A549 (cell line): ENCODE measurements around the gene ELOVL3. TPM values are rescaled to one million over a fixed set of nuclear protein-coding genes. Genes with fewer than 3 reads are reported as not detected.

ENCODE experiments used
- ATAC-seq, 2 experiments: fragments of 200-7000 bp in 1 of 2; fragments of >200 bp in 1 of 2; cut with Nextera tagmentation in 1 of 2; cut with Tn5 transposase in 1 of 2; 3 replicates each; pipeline versions ENCODE4 v1.8.0 to v1.9.1; 2018 to 2020; ENCODE audit warnings: mild to moderate bottlenecking in 1 of 2, moderate library complexity in 1 of 2
- CTCF ChIA-PET: fragments of 300-600 bp; sonication (Branson Sonifier 250); formaldehyde crosslinking; extraction: SDS; loops from one replicate; lab custom pipeline; 2021; ENCODE audit warnings: antibody characterized with exemption, inconsistent platforms; lab: Yijun Ruan, JAX
- POLR2A ChIA-PET: fragments of 350-600 bp; formaldehyde crosslinking; extraction: SDS; loops from one replicate; lab custom pipeline; 2021; ENCODE audit warnings: antibody characterized with exemption, inconsistent platforms; lab: Yijun Ruan, JAX
- DNase-seq, 2 experiments: peaks; one replicate each; pipeline versions ENCODE4 v3.0.0 to v3.0.0-alpha.2; 2011 to 2016; ENCODE audit warnings: low read depth in 1 of 2, low spot score in 1 of 2
- FAIRE-seq: peaks from 2 replicates; lab custom pipeline; 2011; peaks lifted over from hg19 to GRCh38; lab: Jason Lieb, UNC
- H3K27ac ChIP-seq, 2 experiments: fragments of >200 bp; sonication (Bioruptor Twin); formaldehyde crosslinking; 3 replicates each; pipeline ENCODE4 v1.5.1; 2016 to 2017
- H3K4me1 ChIP-seq: fragments of >200 bp; sonication (Bioruptor Twin); formaldehyde crosslinking; 3 replicates; pipeline ENCODE4 v1.6.1; 2016
- H3K4me2 ChIP-seq: fragments of >200 bp; sonication (Bioruptor Twin); formaldehyde crosslinking; 3 replicates; pipeline ENCODE4 v1.6.1; 2016
- H3K4me3 ChIP-seq: fragments of >200 bp; sonication (Bioruptor Twin); formaldehyde crosslinking; 3 replicates; pipeline ENCODE4 v1.5.1; 2016
- H3K9me3 ChIP-seq: fragments of >200 bp; sonication (Bioruptor Twin); formaldehyde crosslinking; 3 replicates; pipeline ENCODE4 v1.6.1; 2016
- CBX8 ChIP-seq: fragments of 200-600 bp; sonication (generic); IDR thresholded peaks from 2 replicates; pipeline ENCODE4 v1.6.1; 2016
- CTCF ChIP-seq: fragments of >200 bp; sonication (Bioruptor Twin); formaldehyde crosslinking; IDR thresholded peaks from 3 replicates; pipeline ENCODE4 v1.5.1; 2016
- EHMT2 ChIP-seq: fragments of 200-600 bp; sonication (generic); IDR thresholded peaks from 2 replicates; pipeline ENCODE4 v1.6.1; 2016; ENCODE audit warnings: antibody characterized with exemption, low read depth, mild to moderate bottlenecking, moderate library complexity
- EP300 ChIP-seq, 2 experiments: fragments of >200 bp; sonication (Bioruptor Twin); formaldehyde crosslinking; IDR thresholded peaks; 2 replicates in 1 of 2; 3 replicates in 1 of 2; pipeline ENCODE4 v1.6.1; 2016 to 2017
- ESRRA ChIP-seq: fragments of 150-350 bp; IDR thresholded peaks from 2 replicates; pipeline ENCODE4 v1.6.1; 2014; ENCODE audit warnings: mild to moderate bottlenecking, low read length, borderline replicate concordance
- HDAC2 ChIP-seq: fragments of 200-600 bp; sonication (generic); IDR thresholded peaks from 2 replicates; pipeline ENCODE4 v1.6.1; 2016
- JUN ChIP-seq, 2 experiments: fragments of >200 bp; sonication (Bioruptor Twin); formaldehyde crosslinking; IDR thresholded peaks; 2 replicates in 1 of 2; 3 replicates in 1 of 2; pipeline ENCODE4 v1.6.1; 2016 to 2017
- NPAS2 ChIP-seq: fragments of 250-450 bp; sonication (Bioruptor Pico); IDR thresholded peaks from 2 replicates; pipeline ENCODE4 v1.8.0; 2022; ENCODE audit warnings: mild to moderate bottlenecking, moderate library complexity, borderline replicate concordance
- NR3C1 ChIP-seq: fragments of >200 bp; sonication (Bioruptor Twin); formaldehyde crosslinking; IDR thresholded peaks from 3 replicates; pipeline ENCODE4 v1.6.1; 2017
- RAD21 ChIP-seq, 2 experiments: fragments of >200 bp in 1 of 2; sonication (Bioruptor Twin) in 1 of 2; formaldehyde crosslinking in 1 of 2; IDR thresholded peaks in 1 of 2; conservative IDR thresholded peaks in 1 of 2; 2 replicates in 1 of 2; 3 replicates in 1 of 2; pipeline ENCODE4 v1.6.1; 2012 to 2018; ENCODE audit warnings: inconsistent platforms in 1 of 2
- SMC3 ChIP-seq: fragments of >200 bp; sonication (Bioruptor Twin); formaldehyde crosslinking; IDR thresholded peaks from 3 replicates; pipeline ENCODE4 v1.6.1; 2018; ENCODE audit warnings: inconsistent platforms
- SREBF2 ChIP-seq: fragments of 450-650 bp; IDR thresholded peaks from 2 replicates; pipeline ENCODE4 v1.6.1; 2014; ENCODE audit warnings: mild to moderate bottlenecking, moderate library complexity
- TP53 ChIP-seq: fragments of 250-450 bp; sonication (Bioruptor Pico); IDR thresholded peaks from 2 replicates; pipeline ENCODE4 v1.5.0; 2021; ENCODE audit warnings: mild to moderate bottlenecking, moderate library complexity
- ZFP36 ChIP-seq: fragments of 450-650 bp; IDR thresholded peaks from 2 replicates; pipeline ENCODE4 v1.6.1; 2014; ENCODE audit warnings: borderline replicate concordance; ENCODE audit not compliant: partially characterized antibody
- WGBS: methylation state at CpG from one replicate; pipeline ENCODE4 v1.1.6; 2017; ENCODE audit errors: missing lambda C conversion rate; 5-methylcytosine and 5-hydroxymethylcytosine counted together
- polyA plus RNA-seq, 4 experiments: library from polyadenylated mRNA; depleted of rRNA in 3 of 4; stranded (reverse); fragments of >200 nt; fragmentation: RNase III in 1 of 4; extraction: RNeasy Plus Mini Kit Qiagen cat#74134 plus additional on column Dnase treatment in 1 of 4; gene quantifications; 2 replicates in 3 of 4; 3 replicates in 1 of 4; pipeline ENCODE4 v1.2.3, GENCODE V29; 2011 to 2017

ELOVL3 gene
- polyA plus RNA-seq, 2 of the 4 experiments (the other 2 are of a cell fraction): 0.22 to 0.53 TPM

GRCh38 chr10:102231357-102232318, 5.5 kb downstream of the ELOVL3 start:
- peaks cover 27% of the 10 kb centered on the region for H3K4me1 ChIP-seq
- peak overlapping the region; percentile 7 to 72; a peak in 3 of 6 replicates for H3K27ac ChIP-seq
- no peaks in the 10 kb centered on the region for H3K9me3 ChIP-seq
- no peak for FAIRE-seq
- H3K4me2 ChIP-seq: peak overlapping the region; percentile 99
- peak overlapping the region; percentile 47 for H3K4me3 ChIP-seq
- ATAC-seq: peak; percentile 43 to 82
- POLR2A ChIA-PET: interaction anchor here (0.6 to 1.5 kb wide), 7 partner anchors 14 to 186 kb away, joined by 3 to 6 read pairs (median 3); partner anchors contain the start of genes GBF1 and NFKB2
- TF ChIP-seq NPAS2 (CRISPR knock-in tag): no peak
- peak; percentile 90 for TF ChIP-seq CTCF
- TF ChIP-seq JUN (IDR thresholded peaks at IDR 0.05): 0 out of 5 replicates have a peak, but pooled peaks of 1 of the 2 experiments have one; percentile 19
- TF ChIP-seq NR3C1: no peak
- TF ChIP-seq CBX8: no peak
- TF ChIP-seq HDAC2: no peak
- no peak for TF ChIP-seq EP300 (IDR thresholded peaks at IDR 0.05)
- no peak for TF ChIP-seq ESRRA
- peak; percentile 59 to 66 for TF ChIP-seq RAD21 (conservative IDR thresholded peaks at IDR 0.05 in 1 of 2, IDR thresholded peaks at IDR 0.05 in 1 of 2)
- no peak for TF ChIP-seq SREBF2
- peak; percentile 71 for TF ChIP-seq SMC3
- DNase-seq: peak; percentile 68 to 94
- 21% methylated on average over 44 of the region's 76 CpGs for WGBS
- CTCF ChIA-PET: interaction anchor here (0.6 to 24.2 kb wide), 45 partner anchors 8 to 369 kb away, joined by 3 to 886 read pairs (median 8); partner anchors contain the start of genes FBXL15, GBF1, NFKB2 and PITX3

- DNase-seq (no peak), FAIRE-seq (no peak), ATAC-seq (no peak)
- Histone ChIP-seq H3K27ac (no peak overlapping the region), H3K4me2 (no peak overlapping the region), H3K4me1 (peaks cover 27% of the 10 kb centered on the region), H3K4me3 (no peak overlapping the region), H3K9me3 (no peaks in the 10 kb centered on the region)
- no peak for TF ChIP-seq SMC3
- ChIA-PET POLR2A (no interaction called here), CTCF (interaction anchor here (1.2 to 24.2 kb wide), 8 partner anchors 12 to 190 kb away, joined by 3 to 886 read pairs (median 114); partner anchors contain the start of genes FBXL15, GBF1 and NFKB2)
- 67% methylated on average over 1 of the region's 1 CpG for WGBS
Measured at GRCh38 chr10:102233997-102234396, 7.9 kb downstream of the ELOVL3 start.

- no peak for FAIRE-seq
- Histone ChIP-seq H3K27ac (no peak overlapping the region), H3K9me3 (no peaks in the 10 kb centered on the region), H3K4me2 (peak overlapping the region; percentile 37; the same call in 2 of the 3 replicates), H3K4me3 (no peak overlapping the region), H3K4me1 (peaks cover 26% of the 10 kb centered on the region)
- TF ChIP-seq EHMT2 (no peak), TP53 (CRISPR knock-in tag) (no peak), ESRRA (no peak), RAD21 (conservative IDR thresholded peaks at IDR 0.05 in 1 of 2, IDR thresholded peaks at IDR 0.05 in 1 of 2) (no peak), ZFP36 (peak; percentile 51)
- no peak for DNase-seq
- ChIA-PET CTCF (interaction anchor here (0.6 to 24.2 kb wide), 11 partner anchors 11 to 349 kb away, joined by 3 to 886 read pairs (median 5); partner anchors contain the start of genes FBXL15, GBF1 and NFKB2), POLR2A (interaction anchor here (0.6 kb wide), 1 partner anchor 217 kb away, joined by 3 read pairs; the partner anchor contains the start of gene C10orf95)
- ATAC-seq: no peak
- 87% methylated on average over 11 of the region's 12 CpGs for WGBS
Measured at GRCh38 chr10:102234888-102235597, 8.9 kb downstream of the ELOVL3 start.
